ENCODE results near the gene MYADML2. TPM values are rescaled to one million over a fixed set of nuclear protein-coding genes. Genes with fewer than 3 reads are reported as not detected.
A peak's percentile ranks its signal among the peaks of the same experiment; 100 is the strongest.

MYADML2 gene
- total and polyA plus RNA-seq, 11 donors: 0.19 to 11.2 (median 3.9) TPM

- Histone ChIP-seq H3K36me3 (peaks cover 0 to 33% (median 3%) of the 10 kb centered on the region in 9 donors), H3K4me1 (peaks cover 0 to 26% (median 14%) of the 10 kb centered on the region in 12 donors), H3K27ac (peak overlapping the region; percentile 42 to 86 (median 78)), H3K4me3 (peak overlapping the region in 6 of 12 donors; percentile 8 to 37 (median 29)), H3K9me3 (no peaks in the 10 kb centered on the region), H3K27me3 (no peaks in the 10 kb centered on the region)
- DNase-seq (peak; percentile 75 to 90 (median 82)), ATAC-seq (peak; percentile 88 to 93 (median 90))
- WGBS, 4 donors: 29 to 55% (median 43%) methylated on average over 11 to 31 of the region's 31 CpGs
- peak in 2 of 12 donors; percentile 13 to 22 for TF ChIP-seq CTCF (IDR thresholded peaks at IDR 0.05)
- no peak for TF ChIP-seq POLR2A (IDR thresholded peaks at IDR 0.05)
- intact Hi-C loops (cut with DNase I): no loop called here
Observed at GRCh38 chr17:81991684-81992305, 44.8 kb upstream of the MYADML2 start.

- peak overlapping the region in 11 of 12 donors; percentile 42 to 86 (median 78) for H3K27ac ChIP-seq
- peak in 1 of 5 donors; percentile 46 for DNase-seq
- H3K36me3 ChIP-seq: peaks cover 0 to 33% (median 10%) of the 10 kb centered on the region in 9 donors
- H3K9me3 ChIP-seq: no peaks in the 10 kb centered on the region
- no peaks in the 10 kb centered on the region for H3K27me3 ChIP-seq
- peak in 1 of 4 donors; percentile 27 for ATAC-seq
- peaks cover 0 to 26% (median 14%) of the 10 kb centered on the region in 12 donors for H3K4me1 ChIP-seq
- intact Hi-C loops (cut with DNase I): no loop called here
- H3K4me3 ChIP-seq: peak overlapping the region in 1 of 12 donors; percentile 32
- 63 to 81% (median 75%) methylated on average over 13 to 25 of the region's 25 CpGs for WGBS, 4 donors
- TF ChIP-seq CTCF (IDR thresholded peaks at IDR 0.05) (no peak), POLR2A (IDR thresholded peaks at IDR 0.05) (no peak)
Observed at GRCh38 chr17:81990836-81991683, 44.0 kb upstream of the MYADML2 start.

GRCh38 chr17:81987161-81987770 is 40.2 kb upstream of the MYADML2 start:
- intact Hi-C loops (cut with DNase I): no loop called here
- WGBS, 4 donors: 87 to 93% (median 90%) methylated on average over 26 of the region's 26 CpGs
- peaks cover 0 to 18% (median 9%) of the 10 kb centered on the region in 12 donors for H3K4me1 ChIP-seq
- H3K4me3 ChIP-seq: no peak overlapping the region
- H3K36me3 ChIP-seq: peaks cover 0 to 55% (median 27%) of the 10 kb centered on the region in 9 donors
- H3K9me3 ChIP-seq: no peaks in the 10 kb centered on the region
- no peak for ATAC-seq
- no peak for DNase-seq
- TF ChIP-seq CTCF (IDR thresholded peaks at IDR 0.05) (no peak), POLR2A (IDR thresholded peaks at IDR 0.05) (no peak)
- H3K27ac ChIP-seq: no peak overlapping the region
- H3K27me3 ChIP-seq: no peaks in the 10 kb centered on the region

- Histone ChIP-seq H3K27me3 (no peaks in the 10 kb centered on the region), H3K4me3 (no peak overlapping the region), H3K4me1 (peaks cover 0 to 12% (median 7%) of the 10 kb centered on the region in 12 donors), H3K36me3 (peaks cover 0 to 55% (median 27%) of the 10 kb centered on the region in 9 donors), H3K9me3 (no peaks in the 10 kb centered on the region), H3K27ac (no peak overlapping the region)
- DNase-seq: no peak
- intact Hi-C loops (cut with DNase I): no loop called here
- 96 to 98% (median 97%) methylated on average over 21 to 26 of the region's 26 CpGs for WGBS, 4 donors
- TF ChIP-seq CTCF (IDR thresholded peaks at IDR 0.05) (no peak), POLR2A (IDR thresholded peaks at IDR 0.05) (no peak)
- ATAC-seq: no peak
Observed at GRCh38 chr17:81986606-81987005, 39.6 kb upstream of the MYADML2 start.
